HEK293 (cell line): ENCODE results near the gene ADAMTSL5.

Source experiments
- BCL11B ChIP-seq: fragments of 450-650 bp; formaldehyde crosslinking; IDR thresholded peaks from 2 replicates; pipeline ENCODE4 v1.5.1; 2016; ENCODE audit warnings: low read depth, missing biosample characterization, missing genetic modification characterization
- FEZF1 ChIP-seq: fragments of 450-650 bp; formaldehyde crosslinking; IDR thresholded peaks from 2 replicates; pipeline ENCODE4 v1.5.1; 2016; ENCODE audit warnings: missing biosample characterization, missing genetic modification characterization
- GLI4 ChIP-seq: fragments of 450-650 bp; formaldehyde crosslinking; IDR thresholded peaks from 2 replicates; pipeline ENCODE4 v1.5.1; 2016; ENCODE audit warnings: missing biosample characterization, missing genetic modification characterization
- MZF1 ChIP-seq: fragments of 450-650 bp; formaldehyde crosslinking; IDR thresholded peaks from 2 replicates; pipeline ENCODE4 v1.5.1; 2017; ENCODE audit warnings: missing biosample characterization, missing genetic modification characterization, borderline replicate concordance
- OSR2 ChIP-seq: fragments of 450-650 bp; formaldehyde crosslinking; IDR thresholded peaks from 2 replicates; pipeline ENCODE4 v1.5.1; 2016; ENCODE audit warnings: missing biosample characterization, missing genetic modification characterization
- PRDM1 ChIP-seq: fragments of 450-650 bp; formaldehyde crosslinking; IDR thresholded peaks from 2 replicates; pipeline ENCODE4; 2016; ENCODE audit warnings: missing biosample characterization, missing genetic modification characterization
- RBAK ChIP-seq: fragments of 450-650 bp; formaldehyde crosslinking; IDR thresholded peaks from 2 replicates; pipeline ENCODE4 v1.5.1; 2016; ENCODE audit warnings: missing biosample characterization, missing genetic modification characterization
- SCRT2 ChIP-seq: fragments of 450-650 bp; formaldehyde crosslinking; IDR thresholded peaks from 2 replicates; pipeline ENCODE4 v1.5.1; 2016; ENCODE audit warnings: missing biosample characterization, missing genetic modification characterization
- TCF7L2 ChIP-seq: IDR thresholded peaks from 2 replicates; pipeline ENCODE4 v1.6.1; 2011; ENCODE audit warnings: low read depth, mild to moderate bottlenecking, inconsistent platforms, low read length, moderate library complexity, borderline replicate concordance
- TRIM28 ChIP-seq: IDR thresholded peaks from 2 replicates; pipeline ENCODE4 v1.6.1; 2011; ENCODE audit warnings: low read length, control low read depth, borderline replicate concordance
- YY1 ChIP-seq: fragments of 450-650 bp; formaldehyde crosslinking; IDR thresholded peaks from 2 replicates; pipeline ENCODE4 v1.5.1; 2018; ENCODE audit warnings: missing biosample characterization, missing genetic modification characterization
- YY2 ChIP-seq: fragments of 450-650 bp; formaldehyde crosslinking; IDR thresholded peaks from 2 replicates; pipeline ENCODE4 v1.5.1; 2016; ENCODE audit warnings: missing biosample characterization, missing genetic modification characterization
- ZBTB21 ChIP-seq: fragments of 450-650 bp; formaldehyde crosslinking; IDR thresholded peaks from 2 replicates; pipeline ENCODE4 v1.5.1; 2017; ENCODE audit warnings: missing biosample characterization, missing genetic modification characterization
- ZEB2 ChIP-seq: fragments of 450-650 bp; formaldehyde crosslinking; IDR thresholded peaks from 2 replicates; pipeline ENCODE4 v1.5.1; 2016; ENCODE audit warnings: missing biosample characterization, missing genetic modification characterization
- ZFP3 ChIP-seq: fragments of 450-650 bp; formaldehyde crosslinking; IDR thresholded peaks from 2 replicates; pipeline ENCODE4 v1.5.1; 2016; ENCODE audit warnings: low read depth, missing biosample characterization, missing genetic modification characterization
- ZNF114 ChIP-seq: fragments of 450-650 bp; formaldehyde crosslinking; IDR thresholded peaks from 2 replicates; pipeline ENCODE4 v1.5.0; 2017; ENCODE audit warnings: missing biosample characterization, missing genetic modification characterization
- ZNF184 ChIP-seq: fragments of 450-650 bp; IDR thresholded peaks from 2 replicates; pipeline ENCODE4 v1.5.1; 2018; ENCODE audit warnings: missing biosample characterization, mild to moderate bottlenecking, missing genetic modification characterization
- ZNF239 ChIP-seq: fragments of 450-650 bp; formaldehyde crosslinking; IDR thresholded peaks from 2 replicates; pipeline ENCODE4 v1.5.1; 2016; ENCODE audit warnings: missing biosample characterization, missing genetic modification characterization
- ZNF24 ChIP-seq: fragments of 450-650 bp; formaldehyde crosslinking; IDR thresholded peaks from 2 replicates; pipeline ENCODE4 v1.5.1; 2016; ENCODE audit warnings: missing biosample characterization, missing genetic modification characterization
- ZNF266 ChIP-seq: fragments of 450-650 bp; formaldehyde crosslinking; IDR thresholded peaks from 2 replicates; pipeline ENCODE4 v1.5.1; 2016; ENCODE audit warnings: missing biosample characterization, missing genetic modification characterization, low read depth
- ZNF311 ChIP-seq: fragments of 450-650 bp; formaldehyde crosslinking; IDR thresholded peaks from 2 replicates; pipeline ENCODE4 v1.5.1; 2017; ENCODE audit warnings: missing biosample characterization, missing genetic modification characterization, borderline replicate concordance
- ZNF341 ChIP-seq: fragments of 450-650 bp; formaldehyde crosslinking; IDR thresholded peaks from 2 replicates; pipeline ENCODE4; 2016; ENCODE audit warnings: low read depth, missing biosample characterization, missing genetic modification characterization
- ZNF37A ChIP-seq: fragments of 450-650 bp; IDR thresholded peaks from 2 replicates; pipeline ENCODE4 v1.5.1; 2018; ENCODE audit warnings: missing biosample characterization, missing genetic modification characterization
- ZNF549 ChIP-seq: fragments of 450-650 bp; IDR thresholded peaks from 2 replicates; pipeline ENCODE4 v1.5.1; 2018; ENCODE audit warnings: missing biosample characterization, missing genetic modification characterization, mild to moderate bottlenecking, inconsistent platforms, moderate library complexity
- ZNF555 ChIP-seq: fragments of 450-650 bp; formaldehyde crosslinking; conservative IDR thresholded peaks from 2 replicates; pipeline ENCODE4 v1.5.1; 2017; ENCODE audit warnings: missing biosample characterization, mild to moderate bottlenecking, missing genetic modification characterization, inconsistent platforms
- ZNF571 ChIP-seq: fragments of 450-650 bp; formaldehyde crosslinking; IDR thresholded peaks from 2 replicates; pipeline ENCODE4 v1.5.0; 2017; ENCODE audit warnings: missing biosample characterization, missing genetic modification characterization
- ZNF596 ChIP-seq: fragments of 450-650 bp; IDR thresholded peaks from 2 replicates; pipeline ENCODE4 v1.5.0; 2018; ENCODE audit warnings: missing biosample characterization, mild to moderate bottlenecking, missing genetic modification characterization, moderate library complexity
- ZNF777 ChIP-seq: fragments of 450-650 bp; formaldehyde crosslinking; IDR thresholded peaks from 2 replicates; pipeline ENCODE4 v1.5.1; 2017; ENCODE audit warnings: missing biosample characterization, missing genetic modification characterization, borderline replicate concordance
- ZNF792 ChIP-seq: fragments of 450-650 bp; formaldehyde crosslinking; IDR thresholded peaks from 2 replicates; pipeline ENCODE4 v1.5.1; 2016; ENCODE audit warnings: missing biosample characterization, missing genetic modification characterization
- ZSCAN16 ChIP-seq: fragments of 450-650 bp; formaldehyde crosslinking; IDR thresholded peaks from 2 replicates; pipeline ENCODE4 v1.5.1; 2016; ENCODE audit warnings: missing biosample characterization, missing genetic modification characterization
- TF ChIP-seq, protein P1 (sequence below): fragments of 450-650 bp; formaldehyde crosslinking; conservative IDR thresholded peaks from 2 replicates; pipeline ENCODE4 v1.5.1; 2016; ENCODE audit warnings: low read depth, missing biosample characterization, missing genetic modification characterization
- TF ChIP-seq, protein P2 (sequence below): fragments of 450-650 bp; formaldehyde crosslinking; IDR thresholded peaks from 2 replicates; pipeline ENCODE4 v1.5.1; 2016; ENCODE audit warnings: missing biosample characterization, missing genetic modification characterization
- TF ChIP-seq, protein P3 (sequence below): fragments of 450-650 bp; formaldehyde crosslinking; IDR thresholded peaks from 2 replicates; pipeline ENCODE4 v1.5.1; 2016; ENCODE audit warnings: missing biosample characterization, missing genetic modification characterization

Gene ADAMTSL5

DNA sequence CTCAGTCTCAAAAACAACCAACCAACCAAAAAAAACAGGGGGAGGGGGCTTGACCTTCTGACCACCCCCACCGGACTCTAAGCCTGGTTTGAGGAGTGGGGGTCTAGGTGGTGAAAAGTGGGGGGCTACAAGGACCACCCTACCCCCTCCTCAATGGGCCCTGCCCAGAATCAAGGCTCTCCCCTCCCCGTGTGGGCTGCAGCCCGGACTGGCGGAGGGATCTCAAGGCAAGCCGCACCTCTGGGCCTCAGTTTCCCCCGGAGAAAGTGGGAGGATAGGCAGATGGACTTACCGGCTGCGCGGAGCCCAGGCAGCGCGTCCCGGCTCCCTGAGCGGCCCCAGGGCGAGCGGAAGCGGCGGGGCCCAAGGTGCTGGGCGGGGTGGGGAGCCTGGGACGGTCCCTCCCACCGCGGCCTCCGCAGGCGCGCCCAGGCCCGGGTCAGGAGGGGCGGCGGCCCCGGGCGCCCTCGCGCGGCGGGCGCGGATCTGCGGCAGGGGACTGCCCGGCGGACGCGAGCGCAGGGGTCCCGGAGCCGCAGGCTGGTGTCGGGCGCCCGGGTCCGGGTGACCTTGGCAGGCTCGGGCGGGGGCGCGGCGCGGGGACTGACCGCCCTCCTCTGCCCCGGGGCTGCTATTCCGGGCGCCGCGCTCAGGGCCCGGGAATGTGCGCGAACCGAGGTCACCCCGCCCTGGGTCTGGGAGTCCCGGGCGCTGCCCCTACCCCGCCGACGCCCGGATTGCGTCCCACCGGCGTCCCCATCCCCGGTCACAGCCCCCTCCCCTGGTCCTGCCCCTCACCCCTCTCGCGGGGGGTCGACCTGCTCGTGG lies at the start of gene ADAMTSL5 (continued):
- TF ChIP-seq, protein P1, sequence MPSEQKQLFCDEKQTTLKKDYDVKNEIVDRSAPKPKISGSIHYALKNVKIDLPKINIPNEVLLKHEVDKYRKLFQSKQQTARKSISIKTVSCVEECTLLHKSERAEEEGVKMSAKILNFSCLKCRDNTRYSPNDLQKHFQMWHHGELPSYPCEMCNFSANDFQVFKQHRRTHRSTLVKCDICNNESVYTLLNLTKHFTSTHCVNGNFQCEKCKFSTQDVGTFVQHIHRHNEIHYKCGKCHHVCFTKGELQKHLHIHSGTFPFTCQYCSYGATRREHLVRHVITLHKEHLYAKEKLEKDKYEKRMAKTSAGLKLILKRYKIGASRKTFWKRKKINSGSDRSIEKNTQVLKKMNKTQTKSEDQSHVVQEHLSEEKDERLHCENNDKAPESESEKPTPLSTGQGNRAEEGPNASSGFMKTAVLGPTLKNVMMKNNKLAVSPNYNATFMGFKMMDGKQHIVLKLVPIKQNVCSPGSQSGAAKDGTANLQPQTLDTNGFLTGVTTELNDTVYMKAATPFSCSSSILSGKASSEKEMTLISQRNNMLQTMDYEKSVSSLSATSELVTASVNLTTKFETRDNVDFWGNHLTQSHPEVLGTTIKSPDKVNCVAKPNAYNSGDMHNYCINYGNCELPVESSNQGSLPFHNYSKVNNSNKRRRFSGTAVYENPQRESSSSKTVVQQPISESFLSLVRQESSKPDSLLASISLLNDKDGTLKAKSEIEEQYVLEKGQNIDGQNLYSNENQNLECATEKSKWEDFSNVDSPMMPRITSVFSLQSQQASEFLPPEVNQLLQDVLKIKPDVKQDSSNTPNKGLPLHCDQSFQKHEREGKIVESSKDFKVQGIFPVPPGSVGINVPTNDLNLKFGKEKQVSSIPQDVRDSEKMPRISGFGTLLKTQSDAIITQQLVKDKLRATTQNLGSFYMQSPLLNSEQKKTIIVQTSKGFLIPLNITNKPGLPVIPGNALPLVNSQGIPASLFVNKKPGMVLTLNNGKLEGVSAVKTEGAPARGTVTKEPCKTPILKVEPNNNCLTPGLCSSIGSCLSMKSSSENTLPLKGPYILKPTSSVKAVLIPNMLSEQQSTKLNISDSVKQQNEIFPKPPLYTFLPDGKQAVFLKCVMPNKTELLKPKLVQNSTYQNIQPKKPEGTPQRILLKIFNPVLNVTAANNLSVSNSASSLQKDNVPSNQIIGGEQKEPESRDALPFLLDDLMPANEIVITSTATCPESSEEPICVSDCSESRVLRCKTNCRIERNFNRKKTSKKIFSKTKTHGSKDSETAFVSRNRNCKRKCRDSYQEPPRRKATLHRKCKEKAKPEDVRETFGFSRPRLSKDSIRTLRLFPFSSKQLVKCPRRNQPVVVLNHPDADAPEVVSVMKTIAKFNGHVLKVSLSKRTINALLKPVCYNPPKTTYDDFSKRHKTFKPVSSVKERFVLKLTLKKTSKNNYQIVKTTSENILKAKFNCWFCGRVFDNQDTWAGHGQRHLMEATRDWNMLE, result no peak
- TF ChIP-seq ZNF24 (no peak), OSR2 (tag by site-specific recombination) (no peak), BCL11B (0 out of 2 replicates have a peak, but pooled peaks have one; percentile 52), GLI4 (tag by site-specific recombination) (no peak), ZNF549 (no peak), RBAK (tag by site-specific recombination) (no peak), TCF7L2 (no peak), ZNF792 (tag by site-specific recombination) (no peak), SCRT2 (tag by site-specific recombination) (no peak), ZNF555 (tag by site-specific recombination) (no peak), ZNF37A (no peak), ZNF311 (tag by site-specific recombination) (no peak), ZFP3 (no peak), ZNF114 (tag by site-specific recombination) (no peak), ZNF239 (tag by site-specific recombination) (no peak), ZSCAN16 (no peak), ZNF596 (tag by site-specific recombination) (no peak), MZF1 (tag by site-specific recombination) (no peak), TRIM28 (no peak), PRDM1 (no peak), ZNF341 (tag by site-specific recombination) (peak; percentile 73), YY2 (tag by site-specific recombination) (no peak), YY1 (tag by site-specific recombination) (no peak), ZNF266 (tag by site-specific recombination) (no peak), ZBTB21 (tag by site-specific recombination) (no peak), ZEB2 (tag by site-specific recombination) (0 out of 2 replicates have a peak, but pooled peaks have one; percentile 14), FEZF1 (no peak), ZNF777 (tag by site-specific recombination) (no peak), ZNF184 (tag by site-specific recombination) (no peak), ZNF571 (no peak)
- TF ChIP-seq, protein P2, sequence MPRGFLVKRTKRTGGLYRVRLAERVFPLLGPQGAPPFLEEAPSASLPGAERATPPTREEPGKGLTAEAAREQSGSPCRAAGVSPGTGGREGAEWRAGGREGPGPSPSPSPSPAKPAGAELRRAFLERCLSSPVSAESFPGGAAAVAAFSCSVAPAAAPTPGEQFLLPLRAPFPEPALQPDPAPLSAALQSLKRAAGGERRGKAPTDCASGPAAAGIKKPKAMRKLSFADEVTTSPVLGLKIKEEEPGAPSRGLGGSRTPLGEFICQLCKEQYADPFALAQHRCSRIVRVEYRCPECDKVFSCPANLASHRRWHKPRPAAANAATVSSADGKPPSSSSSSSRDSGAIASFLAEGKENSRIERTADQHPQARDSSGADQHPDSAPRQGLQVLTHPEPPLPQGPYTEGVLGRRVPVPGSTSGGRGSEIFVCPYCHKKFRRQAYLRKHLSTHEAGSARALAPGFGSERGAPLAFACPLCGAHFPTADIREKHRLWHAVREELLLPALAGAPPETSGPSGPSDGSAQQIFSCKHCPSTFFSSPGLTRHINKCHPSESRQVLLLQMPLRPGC, result no peak
- TF ChIP-seq, protein P3, sequence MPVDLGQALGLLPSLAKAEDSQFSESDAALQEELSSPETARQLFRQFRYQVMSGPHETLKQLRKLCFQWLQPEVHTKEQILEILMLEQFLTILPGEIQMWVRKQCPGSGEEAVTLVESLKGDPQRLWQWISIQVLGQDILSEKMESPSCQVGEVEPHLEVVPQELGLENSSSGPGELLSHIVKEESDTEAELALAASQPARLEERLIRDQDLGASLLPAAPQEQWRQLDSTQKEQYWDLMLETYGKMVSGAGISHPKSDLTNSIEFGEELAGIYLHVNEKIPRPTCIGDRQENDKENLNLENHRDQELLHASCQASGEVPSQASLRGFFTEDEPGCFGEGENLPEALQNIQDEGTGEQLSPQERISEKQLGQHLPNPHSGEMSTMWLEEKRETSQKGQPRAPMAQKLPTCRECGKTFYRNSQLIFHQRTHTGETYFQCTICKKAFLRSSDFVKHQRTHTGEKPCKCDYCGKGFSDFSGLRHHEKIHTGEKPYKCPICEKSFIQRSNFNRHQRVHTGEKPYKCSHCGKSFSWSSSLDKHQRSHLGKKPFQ, result no peak
